Ecto neural progenitor cell (in vitro differentiated cells): Measurements from ENCODE around the gene LTBP4.
A peak's percentile ranks its signal among the peaks of the same experiment; 100 is the strongest.
"Not testable (repeated sequence)": the region's sequence is repeated elsewhere in the genome, so short reads cannot be mapped to it uniquely, and the experiment has no call there.

Source experiments
- DNase-seq: peaks from one replicate; pipeline ENCODE4 v3.0.0-alpha.2; 2018; ENCODE audit warnings: low spot score

LTBP4 gene

GRCh38 chr19:40629346-40629745 lies 28.2 kb downstream of the LTBP4 start:
- no peak for DNase-seq

GRCh38 chr19:40630571-40631160 lies 29.5 kb downstream of the LTBP4 start:
- no peak for DNase-seq

GRCh38 chr19:40632311-40633036 lies 31.3 kb downstream of the LTBP4 start:
- DNase-seq: no peak

- DNase-seq: no peak
Measured at GRCh38 chr19:40633207-40633606, 32.0 kb downstream of the LTBP4 start.

GRCh38 chr19:40638327-40638726 lies 37.2 kb downstream of the LTBP4 start:
- DNase-seq: no peak

- no peak for DNase-seq
Measured at GRCh38 chr19:40639638-40639982, 38.4 kb downstream of the LTBP4 start.

GRCh38 chr19:40640744-40641143 lies 39.6 kb downstream of the LTBP4 start:
- DNase-seq: no peak

GRCh38 chr19:40641281-40641680 lies 40.1 kb downstream of the LTBP4 start:
- DNase-seq: no peak

GRCh38 chr19:40642051-40642706 lies 41.0 kb downstream of the LTBP4 start:
- DNase-seq: no peak

GRCh38 chr19:40642757-40643305 lies 41.7 kb downstream of the LTBP4 start:
- DNase-seq: no peak

- no peak for DNase-seq
Measured at GRCh38 chr19:40646743-40647254, 45.6 kb downstream of the LTBP4 start.

- DNase-seq: not testable (repeated sequence)
Measured at GRCh38 chr19:40649903-40650675, 48.9 kb downstream of the LTBP4 start.

GRCh38 chr19:40650749-40651305 lies 49.7 kb downstream of the LTBP4 start:
- DNase-seq: no peak

- DNase-seq: not testable (repeated sequence)
Measured at GRCh38 chr19:40652303-40652702, 51.1 kb downstream of the LTBP4 start.

- not testable (repeated sequence) for DNase-seq
Measured at GRCh38 chr19:40655684-40656083, 54.5 kb downstream of the LTBP4 start.

- no peak for DNase-seq
Measured at GRCh38 chr19:40658031-40658430, 56.9 kb downstream of the LTBP4 start.

- no peak for DNase-seq
Measured at GRCh38 chr19:40659116-40659515, 57.9 kb downstream of the LTBP4 start.

GRCh38 chr19:40659566-40659965 lies 58.4 kb downstream of the LTBP4 start:
- DNase-seq: no peak

GRCh38 chr19:40661616-40662015 lies 60.4 kb downstream of the LTBP4 start:
- no peak for DNase-seq

- DNase-seq: peak; percentile 93
Measured at GRCh38 chr19:40662925-40663694, 61.9 kb downstream of the LTBP4 start.
